K562 (cell line): ENCODE results near the gene DMD. TPM values are rescaled to one million over a fixed set of nuclear protein-coding genes. Genes with fewer than 3 reads are reported as not detected.

ENCODE experiments used
- ATAC-seq: fragments of 200-7000 bp; cut with Tn5 transposase; 3 replicates; pipeline ENCODE4 v1.9.1; 2020; ENCODE audit warnings: moderate library complexity
- BruUV-seq: library from RNA; stranded (reverse); fragments of 400-500 nt; replicated peaks from 2 replicates; lab custom pipeline; 2021; lab: Mats Ljungman, UMichigan
- CTCF ChIA-PET: fragments of 300-600 bp; formaldehyde crosslinking; extraction: SDS; loops from one replicate; lab custom pipeline; 2021; ENCODE audit warnings: low intra/inter-chr PET ratio; lab: Yijun Ruan, JAX
- POLR2A ChIA-PET: fragments of 300-600, 350-650 bp; sonication (Branson Sonifier 250); formaldehyde crosslinking; extraction: SDS; loops from one replicate; lab custom pipeline; 2021; ENCODE audit warnings: antibody characterized with exemption, inconsistent platforms; lab: Yijun Ruan, JAX
- DNase-seq, 4 experiments: peaks; one replicate each; pipeline versions ENCODE4 v3.0.0 to v3.0.0-alpha.2; 2011 to 2018; ENCODE audit warnings: low spot score in 3 of 4, mixed read lengths in 3 of 4; ENCODE audit errors: extremely low read depth in 1 of 4
- FAIRE-seq: peaks from 2 replicates; lab custom pipeline; 2011; peaks lifted over from hg19 to GRCh38; lab: Jason Lieb, UNC
- H2AFZ ChIP-seq: 2 replicates; pipeline ENCODE4 v1.6.0; 2011; ENCODE audit warnings: low read depth, low read length, control low read depth, inconsistent platforms
- H3K27ac ChIP-seq: fragments of 200-600 bp; 3 replicates; pipeline ENCODE4 v1.8.0; 2011; ENCODE audit warnings: low read depth, mild to moderate bottlenecking, control low read depth, inconsistent platforms, low read length, moderate library complexity, mixed read lengths; ENCODE audit errors: extremely low read depth
- H3K27me3 ChIP-seq, 2 experiments: fragments of 300-600 bp in 1 of 2; 2 replicates in 1 of 2; 3 replicates in 1 of 2; pipeline versions ENCODE4 v1.6.0 to v1.8.0; 2011; ENCODE audit warnings: inconsistent platforms in 2 of 2, low read length in 2 of 2, mild to moderate bottlenecking in 1 of 2, mixed read lengths in 1 of 2, moderate library complexity in 1 of 2; ENCODE audit not compliant: control insufficient read depth in 2 of 2, insufficient read depth in 2 of 2
- H3K36me3 ChIP-seq: fragments of 300-600 bp; 3 replicates; pipeline ENCODE4 v1.8.0; 2011; ENCODE audit warnings: mild to moderate bottlenecking, low read length, inconsistent platforms; ENCODE audit not compliant: control insufficient read depth, insufficient read depth
- H3K4me1 ChIP-seq, 2 experiments: fragments of 200-600 bp in 1 of 2; replicated peaks in 1 of 2; 2 replicates in 1 of 2; 3 replicates in 1 of 2; pipeline versions ENCODE4 v1.5.1 to v1.8.0; 2011; ENCODE audit warnings: inconsistent platforms in 2 of 2, low read length in 2 of 2, mild to moderate bottlenecking in 1 of 2, mixed read lengths in 1 of 2, moderate library complexity in 1 of 2; ENCODE audit not compliant: control insufficient read depth in 2 of 2, insufficient read depth in 2 of 2
- H3K4me2 ChIP-seq: 2 replicates; pipeline ENCODE4 v1.6.1; 2011; ENCODE audit warnings: low read length, control low read depth, inconsistent platforms, mixed read lengths; ENCODE audit not compliant: insufficient read depth
- H3K4me3 ChIP-seq: fragments of 200-600 bp; sonication (generic), shearing (Covaris generic); 2 replicates; pipeline ENCODE4 v1.5.1; 2016; ENCODE audit warnings: control low read depth, inconsistent platforms
- H3K79me2 ChIP-seq: fragments of 200-600 bp; 3 replicates; pipeline ENCODE4 v1.8.0; 2011; ENCODE audit warnings: low read length, inconsistent platforms; ENCODE audit not compliant: control insufficient read depth, insufficient read depth
- H3K9ac ChIP-seq, 2 experiments: 2 replicates each; pipeline versions ENCODE4 v1.6.0 to v1.6.1; 2011; ENCODE audit warnings: low read depth in 2 of 2, low read length in 2 of 2, control low read depth in 1 of 2, inconsistent platforms in 1 of 2, mild to moderate bottlenecking in 1 of 2, mixed read lengths in 1 of 2; ENCODE audit not compliant: insufficient read depth in 1 of 2
- H3K9me1 ChIP-seq: one replicate; pipeline ENCODE4 v1.6.0; 2011; ENCODE audit warnings: inconsistent platforms, mild to moderate bottlenecking, low read length, moderate library complexity; ENCODE audit not compliant: control insufficient read depth, insufficient read depth
- H3K9me3 ChIP-seq: replicated peaks from 2 replicates; pipeline ENCODE4 v1.5.1; 2011; ENCODE audit warnings: low read depth, low read length, inconsistent platforms; ENCODE audit not compliant: control insufficient read depth, insufficient read depth
- H4K20me1 ChIP-seq: replicated peaks from 2 replicates; pipeline ENCODE4 v1.6.1; 2011; ENCODE audit warnings: low read length, inconsistent platforms, mixed read lengths; ENCODE audit not compliant: control insufficient read depth, insufficient read depth
- ARHGAP35 ChIP-seq: fragments of 450-650 bp; IDR thresholded peaks from 2 replicates; pipeline ENCODE4 v1.6.1; 2018; ENCODE audit not compliant: partially characterized antibody
- CBX5 ChIP-seq: IDR thresholded peaks from 2 replicates; pipeline ENCODE4 v1.6.1; 2014; ENCODE audit warnings: low read depth, borderline replicate concordance
- GABPA ChIP-seq: fragments of 200-800 bp; sonication (Bioruptor generic); conservative IDR thresholded peaks from 2 replicates; pipeline ENCODE4 v1.6.1; 2016; ENCODE audit warnings: low read depth, missing genetic modification characterization, missing compliant biosample characterization
- KAT7 ChIP-seq: sonication (generic); formaldehyde crosslinking; IDR thresholded peaks from 2 replicates; pipeline ENCODE4 v1.8.0; 2022; ENCODE audit warnings: missing genetic modification reagents, mild to moderate bottlenecking, borderline replicate concordance
- KHSRP ChIP-seq: fragments of 450-650 bp; IDR thresholded peaks from 2 replicates; pipeline ENCODE4 v1.6.1; 2017
- L3MBTL2 ChIP-seq: fragments of 450-650 bp; IDR thresholded peaks from 2 replicates; pipeline ENCODE4 v1.6.1; 2016; ENCODE audit warnings: mild to moderate bottlenecking, moderate library complexity
- PCBP1 ChIP-seq: fragments of 200-400 bp; formaldehyde crosslinking; IDR thresholded peaks from 2 replicates; pipeline ENCODE4 v1.6.1; 2018; ENCODE audit warnings: mild to moderate bottlenecking, low read depth, low read length; ENCODE audit not compliant: poor library complexity, severe bottlenecking
- POLR2A ChIP-seq: fragments of 450-650 bp; conservative IDR thresholded peaks from 2 replicates; pipeline ENCODE4 v1.6.1; 2016
- PYGO2 ChIP-seq: fragments of 450-650 bp; IDR thresholded peaks from 2 replicates; pipeline ENCODE4 v1.6.1; 2016; ENCODE audit warnings: mild to moderate bottlenecking, missing genetic modification characterization, moderate library complexity, missing compliant biosample characterization
- RBM34 ChIP-seq: fragments of 200-400 bp; formaldehyde crosslinking; IDR thresholded peaks from 2 replicates; pipeline ENCODE4 v1.6.1; 2018; ENCODE audit warnings: low read length, borderline replicate concordance; ENCODE audit not compliant: insufficient read depth
- RBM39 ChIP-seq: fragments of 200-400 bp; formaldehyde crosslinking; optimal IDR thresholded peaks from 2 replicates; pipeline ENCODE3; 2018; ENCODE audit warnings: low read depth, low read length
- SREBF1 ChIP-seq: fragments of 150-350 bp; IDR thresholded peaks from 2 replicates; pipeline ENCODE4 v1.6.1; 2014; ENCODE audit warnings: antibody characterized with exemption, low read depth, low read length, borderline replicate concordance
- ZNF407 ChIP-seq: fragments of 450-650 bp; IDR thresholded peaks from 2 replicates; pipeline ENCODE4 v1.6.1; 2016; ENCODE audit warnings: low read depth
- ZNF785 ChIP-seq: fragments of 250-450 bp; sonication (Bioruptor Pico); IDR thresholded peaks from 2 replicates; pipeline ENCODE4 v1.4.0; 2020; ENCODE audit warnings: mild to moderate bottlenecking
- WGBS: fragments of 100-300 bp; shearing (Covaris generic); methylation state at CpG from one replicate; pipeline ENCODE4 v1.1.6; 2016; ENCODE audit warnings: low coverage, mixed read lengths; ENCODE audit not compliant: insufficient coverage; ENCODE audit errors: missing lambda C conversion rate; 5-methylcytosine and 5-hydroxymethylcytosine counted together
- in situ Hi-C: fragments of 300-500 bp; cut with MboI; formaldehyde crosslinking; loops from 4 replicates; pipeline ENCODE4 v1.15.0; 2018; ENCODE audit warnings: inconsistent platforms, mixed read lengths
- intact Hi-C: fragments of 100-400 bp; cut with micrococcal nuclease; formaldehyde crosslinking; loops from 2 replicates; pipeline ENCODE4 v1.14.2; 2022
- polyA plus RNA-seq, 8 experiments: library from polyadenylated mRNA; depleted of rRNA in 4 of 8; stranded (reverse) in 5 of 8; unstranded in 3 of 8; fragments of >200 nt; fragmentation: Nextera tagmentation in 2 of 8; fragmentation: Illumina TruSeq in 1 of 8; extraction: Ambion mirVana in 2 of 8; extraction: Trizol in 1 of 8; gene quantifications; 2 replicates each; pipeline versions ENCODE4 v1.2.1 to v1.2.3, GENCODE V29; 2011 to 2014; ENCODE audit warnings: inconsistent platforms in 1 of 8, missing spikeins in 1 of 8
- total RNA-seq, 7 experiments: library from RNA; depleted of rRNA in 6 of 7; stranded (reverse); fragments of >200 nt in 6 of 7; fragmentation: Illumina TruSeq in 2 of 7; extraction: Trizol in 2 of 7; gene quantifications; 2 replicates each; pipeline versions ENCODE4 v1.2.1 to v1.2.3, GENCODE V29; 2011 to 2021; ENCODE audit warnings: low replicate concordance in 1 of 7

The DMD gene
- total and polyA plus RNA-seq, 9 of the 15 experiments (the other 6 are each of a cell fraction or from before 2014, with no cell fraction given), result 3.8 to 20.4 (median 11.4) TPM

- no peak for TF ChIP-seq L3MBTL2
- no peak for TF ChIP-seq ARHGAP35
- no peak for TF ChIP-seq CBX5
- TF ChIP-seq ZNF785 (CRISPR knock-in tag), result no peak
- TF ChIP-seq KAT7 (CRISPR knock-in tag), result no peak
- TF ChIP-seq GABPA (tag), result no peak
- TF ChIP-seq KHSRP, result no peak
- no peak for TF ChIP-seq PYGO2 (tag)
- no peak for TF ChIP-seq SREBF1
Observed at GRCh38 chrX:31589503-31589902, 1621.8 kb downstream of the DMD start (continued).

- Histone ChIP-seq H3K4me1 (no peaks in the 10 kb centered on the region; a peak in 1 of 5 replicates), H3K27ac (no peak overlapping the region), H3K79me2 (no peaks in the 10 kb centered on the region), H3K9me1 (no peaks in the 10 kb centered on the region), H3K4me2 (no peak overlapping the region), H4K20me1 (no peaks in the 10 kb centered on the region), H3K36me3 (no peaks in the 10 kb centered on the region), H3K4me3 (no peak overlapping the region), H2AFZ (no peak overlapping the region), H3K9ac (no peak overlapping the region), H3K27me3 (no peaks in the 10 kb centered on the region), H3K9me3 (no peaks in the 10 kb centered on the region)
- DNase-seq, result no peak
- ChIA-PET CTCF (no interaction called here), POLR2A (no interaction called here)
- no peak for ATAC-seq
- BruUV-seq, result no TSS peak
- intact Hi-C loops, result no loop called here
- WGBS, result 86% methylated on average over 2 of the region's 2 CpGs
- FAIRE-seq, result no peak
- in situ Hi-C loops, result no loop called here
- TF ChIP-seq POLR2A, result no peak
- TF ChIP-seq ZNF407, result no peak
- no peak for TF ChIP-seq RBM39
- no peak for TF ChIP-seq RBM34
- TF ChIP-seq PCBP1, result no peak
Observed at GRCh38 chrX:31588355-31588754, 1623.0 kb downstream of the DMD start.
